Urothelium cell line (cell line): Measurements from ENCODE around the gene ANO8.

Source experiments
- DNase-seq: peaks from one replicate; pipeline ENCODE4 v3.0.0; 2011; ENCODE audit warnings: low spot score, mixed read lengths
- FAIRE-seq: peaks from 2 replicates; lab custom pipeline; 2011; peaks lifted over from hg19 to GRCh38; lab: Jason Lieb, UNC

ANO8 gene

GRCh38 chr19:17328517-17329365 lies 5.9 kb downstream of the ANO8 start:
- FAIRE-seq (no peak), DNase-seq (no peak)

- FAIRE-seq (no peak), DNase-seq (no peak)
Observed at GRCh38 chr19:17327654-17328516, 6.8 kb downstream of the ANO8 start.

GRCh38 chr19:17327068-17327653 lies 7.5 kb downstream of the ANO8 start:
- FAIRE-seq: no peak
- DNase-seq: no peak

GRCh38 chr19:17326595-17326966 lies 8.1 kb downstream of the ANO8 start:
- DNase-seq (no peak), FAIRE-seq (no peak)

GRCh38 chr19:17325881-17326594 lies 8.6 kb downstream of the ANO8 start:
- DNase-seq: no peak
- no peak for FAIRE-seq

- DNase-seq: no peak
- no peak for FAIRE-seq
Observed at GRCh38 chr19:17325133-17325532, 9.5 kb downstream of the ANO8 start.

GRCh38 chr19:17324357-17325114 lies 10.1 kb downstream of the ANO8 start:
- FAIRE-seq (no peak), DNase-seq (no peak)

GRCh38 chr19:17323964-17324332 lies 10.7 kb downstream of the ANO8 start:
- FAIRE-seq: no peak
- no peak for DNase-seq

GRCh38 chr19:17323300-17323963 lies 11.2 kb downstream of the ANO8 start:
- no peak for DNase-seq
- no peak for FAIRE-seq

GRCh38 chr19:17322854-17323253 lies 11.8 kb downstream of the ANO8 start:
- DNase-seq: no peak
- no peak for FAIRE-seq

- FAIRE-seq (no peak), DNase-seq (no peak)
Observed at GRCh38 chr19:17321655-17322489, 12.8 kb downstream of the ANO8 start.

GRCh38 chr19:17320435-17320834 lies 14.2 kb downstream of the ANO8 start:
- DNase-seq (no peak), FAIRE-seq (no peak)

GRCh38 chr19:17319473-17320238 lies 15.0 kb downstream of the ANO8 start:
- FAIRE-seq: no peak
- DNase-seq: no peak

- DNase-seq (no peak), FAIRE-seq (no peak)
Observed at GRCh38 chr19:17318966-17319365, 15.7 kb downstream of the ANO8 start.

GRCh38 chr19:17314007-17314593 lies 20.6 kb downstream of the ANO8 start:
- no peak for DNase-seq
- no peak for FAIRE-seq

GRCh38 chr19:17312189-17313113 lies 22.2 kb downstream of the ANO8 start:
- no peak for FAIRE-seq
- DNase-seq: no peak
